NCI-H82 (cell line): Measurements from ENCODE around the gene AHDC1.
"Not testable (repeated sequence)": the region's sequence is repeated elsewhere in the genome, so short reads cannot be mapped to it uniquely, and the experiment has no call there.

ENCODE experiments used
- DNase-seq: peaks from one replicate; lab custom pipeline; 2025; lab: John Stamatoyannopoulos, UW

AHDC1 gene

GRCh38 chr1:27552911-27553420, 51.0 kb downstream of the AHDC1 start:
- DNase-seq = no peak

- no peak for DNase-seq
These were observed 52.0 kb downstream of the AHDC1 start for GRCh38 chr1:27551953-27552312.

GRCh38 chr1:27551170-27551952, 52.6 kb downstream of the AHDC1 start:
- no peak for DNase-seq

- DNase-seq = no peak
These were observed 53.3 kb downstream of the AHDC1 start for GRCh38 chr1:27550510-27551169.

GRCh38 chr1:27549807-27550408, 54.0 kb downstream of the AHDC1 start:
- no peak for DNase-seq

- DNase-seq = no peak
These were observed 54.9 kb downstream of the AHDC1 start for GRCh38 chr1:27548858-27549719.

GRCh38 chr1:27548136-27548853, 55.6 kb downstream of the AHDC1 start:
- DNase-seq = no peak

GRCh38 chr1:27547220-27548116, 56.5 kb downstream of the AHDC1 start:
- DNase-seq = no peak

- no peak for DNase-seq
These were observed 58.1 kb downstream of the AHDC1 start for GRCh38 chr1:27545876-27546275.

GRCh38 chr1:27545271-27545670, 58.7 kb downstream of the AHDC1 start:
- DNase-seq = no peak

- no peak for DNase-seq
These were observed 59.1 kb downstream of the AHDC1 start for GRCh38 chr1:27544834-27545233.

GRCh38 chr1:27543284-27543683, 60.7 kb downstream of the AHDC1 start:
- DNase-seq = no peak

- DNase-seq = peak; percentile 40
These were observed 61.3 kb downstream of the AHDC1 start for GRCh38 chr1:27542463-27543273.

- DNase-seq = no peak
These were observed 63.8 kb downstream of the AHDC1 start for GRCh38 chr1:27539901-27540861.

- no peak for DNase-seq
These were observed 65.2 kb downstream of the AHDC1 start for GRCh38 chr1:27538793-27539192.

GRCh38 chr1:27538305-27538676, 65.7 kb downstream of the AHDC1 start:
- not testable (repeated sequence) for DNase-seq

- peak; percentile 97 for DNase-seq
These were observed 67.2 kb downstream of the AHDC1 start for GRCh38 chr1:27536767-27537166.

- peak; percentile 45 for DNase-seq
These were observed 67.8 kb downstream of the AHDC1 start for GRCh38 chr1:27536010-27536757.
